IMR-90 (cell line): Measurements from ENCODE around the gene NOM1. TPM values are rescaled to one million over a fixed set of nuclear protein-coding genes. Genes with fewer than 3 reads are reported as not detected.

Experiments used
- ATAC-seq: fragments of 200-7000 bp; cut with Tn5 transposase; 2 replicates; pipeline ENCODE4 v1.9.1; 2020; ENCODE audit warnings: low read depth, mild to moderate bottlenecking, moderate library complexity
- BruUV-seq: library from RNA; stranded (reverse); fragments of 400-500 nt; replicated peaks from 2 replicates; lab custom pipeline; 2021; lab: Mats Ljungman, UMichigan
- CTCF ChIA-PET: fragments of 300-600 bp; formaldehyde crosslinking; extraction: SDS; loops from one replicate; lab custom pipeline; 2021; ENCODE audit warnings: antibody characterized with exemption; lab: Yijun Ruan, JAX
- POLR2A ChIA-PET: fragments of 300-600 bp; sonication (Branson Sonifier 250); formaldehyde crosslinking; loops from one replicate; lab custom pipeline; 2022; ENCODE audit warnings: antibody characterized with exemption; ENCODE audit not compliant: unreplicated experiment; lab: Charles Lee
- DNase-seq: peaks from one replicate; pipeline ENCODE4 v3.0.0; 2013
- H2AFZ ChIP-seq: replicated peaks from 2 replicates; pipeline ENCODE3; 2013; ENCODE audit warnings: low read length, mild to moderate bottlenecking; ENCODE audit not compliant: poor library complexity
- H2AK5ac ChIP-seq: 2 replicates; pipeline ENCODE4 v1.6.1; 2013; ENCODE audit warnings: low read depth, low read length, inconsistent platforms
- H2AK9ac ChIP-seq: replicated peaks from 2 replicates; pipeline ENCODE3; 2013; ENCODE audit warnings: mild to moderate bottlenecking, low read depth, low read length, moderate library complexity; ENCODE audit not compliant: poor library complexity
- H2BK120ac ChIP-seq: 2 replicates; pipeline ENCODE4 v1.6.1; 2013; ENCODE audit warnings: low read depth, low read length, inconsistent platforms
- H2BK15ac ChIP-seq: 3 replicates; pipeline ENCODE4 v1.6.1; 2013; ENCODE audit warnings: low read depth, low read length, inconsistent platforms
- H2BK20ac ChIP-seq: 2 replicates; pipeline ENCODE4 v1.6.1; 2013; ENCODE audit warnings: low read depth, mild to moderate bottlenecking, inconsistent platforms, low read length, moderate library complexity
- H2BK5ac ChIP-seq: 2 replicates; pipeline ENCODE4 v1.6.1; 2013; ENCODE audit warnings: mild to moderate bottlenecking, low read depth, low read length, inconsistent platforms; ENCODE audit not compliant: poor library complexity, severe bottlenecking
- H3K14ac ChIP-seq: replicated peaks from 2 replicates; pipeline ENCODE4 v1.6.1; 2013; ENCODE audit warnings: low read depth, low read length, inconsistent platforms
- H3K18ac ChIP-seq: 2 replicates; pipeline ENCODE4 v1.6.1; 2013; ENCODE audit warnings: low read depth, low read length, control low read depth
- H3K23ac ChIP-seq: 2 replicates; pipeline ENCODE4 v1.6.1; 2013; ENCODE audit warnings: low read depth, low read length, inconsistent platforms
- H3K27ac ChIP-seq: 2 replicates; pipeline ENCODE4 v1.5.1; 2013; ENCODE audit warnings: mild to moderate bottlenecking, control low read depth, low read length; ENCODE audit not compliant: insufficient read depth
- H3K27me3 ChIP-seq: 2 replicates; pipeline ENCODE4 v1.6.1; 2013; ENCODE audit warnings: low read length; ENCODE audit not compliant: control insufficient read depth, insufficient read depth
- H3K36me3 ChIP-seq: 2 replicates; pipeline ENCODE4 v1.6.1; 2013; ENCODE audit warnings: low read length, mixed read lengths; ENCODE audit not compliant: control insufficient read depth, insufficient read depth
- H3K4ac ChIP-seq: 2 replicates; pipeline ENCODE4 v1.6.1; 2013; ENCODE audit warnings: low read depth, low read length, inconsistent platforms
- H3K4me1 ChIP-seq: 2 replicates; pipeline ENCODE4 v1.6.1; 2013; ENCODE audit warnings: low read length, mixed read lengths; ENCODE audit not compliant: control insufficient read depth, insufficient read depth
- H3K4me2 ChIP-seq: 2 replicates; pipeline ENCODE4 v1.6.1; 2013; ENCODE audit warnings: low read depth, mild to moderate bottlenecking, control low read depth, low read length, moderate library complexity
- H3K4me3 ChIP-seq: 2 replicates; pipeline ENCODE4 v1.5.1; 2013; ENCODE audit warnings: low read depth, mild to moderate bottlenecking, control low read depth, low read length, moderate library complexity; ENCODE audit not compliant: insufficient read depth
- H3K56ac ChIP-seq: 2 replicates; pipeline ENCODE4 v1.6.1; 2013; ENCODE audit warnings: low read length, inconsistent platforms; ENCODE audit not compliant: insufficient read depth; ENCODE audit errors: extremely low read depth
- H3K79me1 ChIP-seq, 2 experiments: 2 replicates each; pipeline ENCODE4 v1.6.1; 2013; ENCODE audit warnings: low read length in 2 of 2, inconsistent platforms in 1 of 2, low read depth in 1 of 2
- H3K9ac ChIP-seq: 2 replicates; pipeline ENCODE4 v1.6.1; 2013; ENCODE audit warnings: low read depth, low read length, control low read depth
- H3K9me1 ChIP-seq: 2 replicates; pipeline ENCODE4 v1.6.1; 2013; ENCODE audit warnings: low read length, inconsistent platforms; ENCODE audit not compliant: insufficient read depth
- H3K9me3 ChIP-seq: 2 replicates; pipeline ENCODE4 v1.6.1; 2013; ENCODE audit warnings: low read length; ENCODE audit not compliant: control insufficient read depth, insufficient read depth
- H4K20me1 ChIP-seq: 2 replicates; pipeline ENCODE4 v1.6.1; 2013; ENCODE audit warnings: low read length, inconsistent platforms; ENCODE audit not compliant: insufficient read depth
- H4K5ac ChIP-seq: 2 replicates; pipeline ENCODE4 v1.6.1; 2013; ENCODE audit warnings: mild to moderate bottlenecking, low read depth, low read length, control low read depth
- H4K8ac ChIP-seq, 2 experiments: 2 replicates each; pipeline ENCODE4 v1.6.1; 2013; ENCODE audit warnings: low read depth in 2 of 2, low read length in 2 of 2, control low read depth in 1 of 2, inconsistent platforms in 1 of 2
- H4K91ac ChIP-seq: 2 replicates; pipeline ENCODE4 v1.6.1; 2013; ENCODE audit warnings: low read depth, low read length, inconsistent platforms; ENCODE audit not compliant: insufficient read depth
- CHD1 ChIP-seq: IDR thresholded peaks from 2 replicates; pipeline ENCODE4 v1.6.1; 2012; ENCODE audit warnings: low read depth, low read length, improper control_type of control experiment
- FOS ChIP-seq: fragments of 150-350 bp; IDR thresholded peaks from 2 replicates; pipeline ENCODE4 v1.6.1; 2016; ENCODE audit warnings: low read depth, low read length
- NFE2L2 ChIP-seq: fragments of 150-350 bp; IDR thresholded peaks from 2 replicates; pipeline ENCODE4 v1.6.1; 2016; ENCODE audit warnings: low read depth, mild to moderate bottlenecking, low read length
- RAD21 ChIP-seq: IDR thresholded peaks from 2 replicates; pipeline ENCODE4 v1.6.1; 2012; ENCODE audit warnings: low read length, improper control_type of control experiment
- RCOR1 ChIP-seq: IDR thresholded peaks from 2 replicates; pipeline ENCODE4 v1.6.1; 2012; ENCODE audit warnings: mild to moderate bottlenecking, low read length, improper control_type of control experiment; ENCODE audit not compliant: insufficient replicate concordance
- WGBS, 2 experiments: methylation state at CpG; one replicate each; pipeline versions ENCODE4 v1.1.5 to v1.1.7; 2013; ENCODE audit warnings: missing lambda C conversion rate in 2 of 2; ENCODE audit not compliant: insufficient read length in 1 of 2; ENCODE audit errors: extremely low coverage in 2 of 2; 5-methylcytosine and 5-hydroxymethylcytosine counted together
- dilution Hi-C: fragments of 300-500 bp; cut with HindIII; formaldehyde crosslinking; loops from one replicate; pipeline ENCODE4 v1.14.3; 2018; ENCODE audit warnings: low sequenced_read_pairs; ENCODE audit not compliant: unreplicated experiment
- in situ Hi-C: fragments of 300-500 bp; cut with MboI; formaldehyde crosslinking; loops from 3 replicates; pipeline ENCODE4 v1.14.3; 2019; ENCODE audit warnings: low sequenced_read_pairs, inconsistent platforms, mixed read lengths
- intact Hi-C: fragments of 100-400 bp; cut with micrococcal nuclease; formaldehyde crosslinking; loops from 2 replicates; pipeline ENCODE4 v1.10.0; 2022
- polyA plus RNA-seq, 3 experiments: library from polyadenylated mRNA; depleted of rRNA; stranded (reverse); fragments of >200 nt; gene quantifications; 2 replicates each; pipeline ENCODE4 v1.2.3, GENCODE V29; 2012; ENCODE audit warnings: low replicate concordance in 1 of 3
- total RNA-seq: library from RNA; depleted of rRNA; stranded (reverse); fragments of >200 nt; gene quantifications from 2 replicates; pipeline ENCODE4 v1.2.3, GENCODE V29; 2012

The NOM1 gene
- total and polyA plus RNA-seq, 2 of the 4 experiments (the other 2 are of a cell fraction): 15.3 to 15.4 TPM

DNA sequence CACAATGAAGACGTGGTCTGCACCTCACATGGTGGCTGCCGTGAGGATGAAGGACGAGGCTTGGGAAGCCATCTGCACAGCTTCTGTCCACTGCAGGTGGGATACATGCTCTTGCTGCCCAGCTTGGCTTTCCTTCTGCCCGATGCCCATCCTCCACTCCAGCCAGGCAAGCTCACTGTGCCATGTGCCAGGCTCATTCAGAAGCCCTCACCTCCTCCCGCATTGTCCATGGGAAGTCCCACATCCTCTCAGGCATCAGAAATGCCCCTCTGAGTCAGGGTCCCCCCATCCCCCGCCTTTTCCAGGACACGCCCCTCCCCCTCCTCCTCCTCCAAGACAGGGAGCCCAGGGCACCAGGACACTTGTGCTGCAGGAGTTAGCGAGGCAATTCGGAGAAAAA is 4.6 kb upstream of the NOM1 start:
- Histone ChIP-seq H2AK9ac (peak overlapping the region; percentile 28), H3K4me2 (no peak overlapping the region), H3K79me1 (no peaks in the 10 kb centered on the region; a peak in 2 of 4 replicates), H3K14ac (no peak overlapping the region), H3K27me3 (peaks cover 27% of the 10 kb centered on the region), H2BK20ac (no peak overlapping the region), H3K4ac (no peak overlapping the region), H3K56ac (no peak overlapping the region), H2BK120ac (no peak overlapping the region), H2BK5ac (no peak overlapping the region), H3K27ac (no peak overlapping the region), H4K91ac (no peak overlapping the region), H3K9me1 (no peaks in the 10 kb centered on the region; the same call in 1 of the 2 replicates), H3K9me3 (peaks cover 2% of the 10 kb centered on the region; the same call in 1 of the 2 replicates), H3K18ac (no peak overlapping the region), H3K23ac (no peak overlapping the region), H3K4me3 (no peak overlapping the region), H2AK5ac (no peak overlapping the region), H4K5ac (no peak overlapping the region), H3K36me3 (no peaks in the 10 kb centered on the region), H3K4me1 (no peaks in the 10 kb centered on the region), H2AFZ (no peak overlapping the region), H4K8ac (no peak overlapping the region), H2BK15ac (no peak overlapping the region), H3K9ac (no peak overlapping the region), H4K20me1 (no peaks in the 10 kb centered on the region)
- ChIA-PET CTCF (no interaction called here), POLR2A (no interaction called here)
- 70% methylated on average over 2 of the region's 9 CpGs; no CpG with 5 or more reads in 1 of the 2 experiments for WGBS, 2 experiments
- TF ChIP-seq CHD1: no peak
- TF ChIP-seq NFE2L2: no peak
- no peak for TF ChIP-seq RCOR1
- TF ChIP-seq RAD21: no peak
- no peak for TF ChIP-seq FOS
- intact Hi-C loops (no loop called here), in situ Hi-C loops (no loop called here), dilution Hi-C loops (no loop called here)
- no peak for DNase-seq
- ATAC-seq: no peak
- no TSS peak for BruUV-seq
